OCI-LY7 (cell line): ENCODE data around the gene RELCH. TPM values are rescaled to one million over a fixed set of nuclear protein-coding genes. Genes with fewer than 3 reads are reported as not detected.

Source experiments
- BruUV-seq: library from RNA; stranded (reverse); fragments of 400-500 nt; replicated peaks from 2 replicates; lab custom pipeline; 2021; lab: Mats Ljungman, UMichigan
- CTCF ChIA-PET: fragments of 300-600 bp; sonication (Branson Sonifier 250); formaldehyde crosslinking; loops from one replicate; lab custom pipeline; 2022; ENCODE audit warnings: antibody characterized with exemption; ENCODE audit not compliant: unreplicated experiment; lab: Charles Lee
- POLR2A ChIA-PET: fragments of 300-600 bp; sonication (Branson Sonifier 250); formaldehyde crosslinking; loops from one replicate; lab custom pipeline; 2022; ENCODE audit warnings: antibody characterized with exemption; lab: Charles Lee
- DNase-seq: peaks from one replicate; pipeline ENCODE4 v3.0.0-alpha.2; 2015; ENCODE audit warnings: low spot score
- H2AFZ ChIP-seq: fragments of 200-600 bp; sonication (generic), shearing (Covaris generic); 2 replicates; pipeline ENCODE4 v1.6.1; 2014; ENCODE audit warnings: mild to moderate bottlenecking, antibody characterized with exemption, low read length, moderate library complexity
- H3K27ac ChIP-seq: fragments of 200-600 bp; sonication (generic); 2 replicates; pipeline ENCODE4 v1.5.1; 2014; ENCODE audit warnings: mixed run types, low read depth, mild to moderate bottlenecking, moderate library complexity, low read length, inconsistent platforms; ENCODE audit not compliant: poor library complexity, severe bottlenecking
- H3K36me3 ChIP-seq: fragments of 200-600 bp; sonication (generic); 2 replicates; pipeline ENCODE4 v1.6.1; 2014; ENCODE audit warnings: mild to moderate bottlenecking, antibody characterized with exemption, low read length, moderate library complexity, mixed read lengths; ENCODE audit not compliant: insufficient read depth
- H3K4me1 ChIP-seq: fragments of 200-600 bp; sonication (generic); 2 replicates; pipeline ENCODE4 v1.5.1; 2014; ENCODE audit warnings: mild to moderate bottlenecking, low read length; ENCODE audit not compliant: insufficient read depth, poor library complexity, severe bottlenecking
- H3K4me2 ChIP-seq: fragments of 200-600 bp; sonication (generic); 2 replicates; pipeline ENCODE4 v1.6.1; 2014; ENCODE audit warnings: mild to moderate bottlenecking, low read length
- H3K4me3 ChIP-seq: fragments of 200-600 bp; sonication (generic); 2 replicates; pipeline ENCODE4 v1.5.1; 2014; ENCODE audit warnings: mild to moderate bottlenecking, low read depth, low read length; ENCODE audit not compliant: poor library complexity, severe bottlenecking
- H3K79me2 ChIP-seq: fragments of 200-600 bp; sonication (generic); 2 replicates; pipeline ENCODE4 v1.6.1; 2016; ENCODE audit warnings: low read depth, mild to moderate bottlenecking, low read length, moderate library complexity, mixed read lengths; ENCODE audit not compliant: insufficient read depth
- H3K9me2 ChIP-seq: fragments of 200-600 bp; sonication (generic); 2 replicates; pipeline ENCODE4 v1.6.1; 2016; ENCODE audit warnings: mild to moderate bottlenecking, low read length, mixed read lengths; ENCODE audit not compliant: insufficient read depth
- H3K9me3 ChIP-seq: fragments of 200-600 bp; sonication (generic); 2 replicates; pipeline ENCODE4 v1.6.1; 2014; ENCODE audit warnings: mild to moderate bottlenecking, mixed run types, low read length, mixed read lengths
- H4K20me1 ChIP-seq: fragments of 200-600 bp; sonication (generic); 2 replicates; pipeline ENCODE4 v1.6.1; 2014; ENCODE audit warnings: mild to moderate bottlenecking, antibody characterized with exemption, low read length, moderate library complexity, mixed read lengths; ENCODE audit not compliant: insufficient read depth
- EZH2phosphoT487 ChIP-seq: fragments of 200-600 bp; sonication (generic); IDR thresholded peaks from 2 replicates; pipeline ENCODE4 v1.6.1; 2018; ENCODE audit warnings: low read depth, borderline replicate concordance, mild to moderate bottlenecking, mixed run types, antibody characterized with exemption, low read length, moderate library complexity, mixed read lengths
- intact Hi-C: fragments of 100-400 bp; cut with micrococcal nuclease; formaldehyde crosslinking; loops from one replicate; pipeline ENCODE4 v1.10.0; 2022; ENCODE audit not compliant: unreplicated experiment
- total RNA-seq, 2 experiments: library from RNA; depleted of rRNA in 1 of 2; stranded (reverse); fragments of >200 nt in 1 of 2; shearing (Covaris generic) in 1 of 2; gene quantifications; 2 replicates each; pipeline ENCODE4 v1.2.3, GENCODE V29; 2014 to 2022
- TF ChIP-seq, protein P1 (sequence below): fragments of 200-600 bp; sonication (generic); conservative IDR thresholded peaks from 2 replicates; pipeline ENCODE4 v1.5.1; 2014; ENCODE audit warnings: mild to moderate bottlenecking, antibody characterized with exemption, low read length, moderate library complexity, mixed read lengths

RELCH gene
- total RNA-seq, 2 experiments from 2014 or later: 21.2 to 23.1 TPM

DNA sequence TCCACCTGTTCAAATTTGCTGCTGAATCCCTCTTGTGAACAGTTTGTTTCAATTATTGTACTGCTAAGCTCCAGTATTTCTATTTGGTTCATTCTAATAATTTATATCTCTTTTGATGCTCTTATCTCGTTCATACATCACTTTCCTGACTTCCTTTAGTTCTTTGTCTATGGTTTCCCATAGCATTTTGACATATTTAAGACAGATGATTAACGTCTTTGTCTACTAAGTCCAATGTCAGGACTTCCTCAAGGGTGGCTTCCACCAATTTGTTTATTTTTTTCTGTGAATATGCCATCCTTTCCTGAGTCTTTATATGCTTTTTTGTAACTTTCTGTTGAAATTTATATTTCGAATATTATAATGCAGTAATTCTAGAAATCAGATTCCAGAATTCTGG is 9.8 kb upstream of the RELCH start:
- POLR2A ChIA-PET: interaction anchor here (0.8 kb wide), 1 partner anchor 23 kb away, joined by 3 read pairs; no protein-coding TSS in a partner anchor
- TF ChIP-seq, protein P1, sequence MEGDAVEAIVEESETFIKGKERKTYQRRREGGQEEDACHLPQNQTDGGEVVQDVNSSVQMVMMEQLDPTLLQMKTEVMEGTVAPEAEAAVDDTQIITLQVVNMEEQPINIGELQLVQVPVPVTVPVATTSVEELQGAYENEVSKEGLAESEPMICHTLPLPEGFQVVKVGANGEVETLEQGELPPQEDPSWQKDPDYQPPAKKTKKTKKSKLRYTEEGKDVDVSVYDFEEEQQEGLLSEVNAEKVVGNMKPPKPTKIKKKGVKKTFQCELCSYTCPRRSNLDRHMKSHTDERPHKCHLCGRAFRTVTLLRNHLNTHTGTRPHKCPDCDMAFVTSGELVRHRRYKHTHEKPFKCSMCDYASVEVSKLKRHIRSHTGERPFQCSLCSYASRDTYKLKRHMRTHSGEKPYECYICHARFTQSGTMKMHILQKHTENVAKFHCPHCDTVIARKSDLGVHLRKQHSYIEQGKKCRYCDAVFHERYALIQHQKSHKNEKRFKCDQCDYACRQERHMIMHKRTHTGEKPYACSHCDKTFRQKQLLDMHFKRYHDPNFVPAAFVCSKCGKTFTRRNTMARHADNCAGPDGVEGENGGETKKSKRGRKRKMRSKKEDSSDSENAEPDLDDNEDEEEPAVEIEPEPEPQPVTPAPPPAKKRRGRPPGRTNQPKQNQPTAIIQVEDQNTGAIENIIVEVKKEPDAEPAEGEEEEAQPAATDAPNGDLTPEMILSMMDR: no peak
- TF ChIP-seq EZH2phosphoT487: no peak
- no peak for DNase-seq
- Histone ChIP-seq H3K27ac (no peak overlapping the region), H3K9me3 (no peaks in the 10 kb centered on the region), H3K9me2 (no peaks in the 10 kb centered on the region), H2AFZ (no peak overlapping the region), H4K20me1 (no peaks in the 10 kb centered on the region), H3K4me1 (peaks cover 52% of the 10 kb centered on the region), H3K4me2 (no peak overlapping the region), H3K36me3 (no peaks in the 10 kb centered on the region; the same call in 1 of the 2 replicates), H3K79me2 (peaks cover 30% of the 10 kb centered on the region; the same call in 1 of the 2 replicates), H3K4me3 (no peak overlapping the region)
- CTCF ChIA-PET: interaction anchor here (1.0 kb wide), 1 partner anchor 538 kb away, joined by 4 read pairs; the partner anchor contains the start of gene PHLPP1
- BruUV-seq: no TSS peak
- intact Hi-C loops: no loop called here

DNA sequence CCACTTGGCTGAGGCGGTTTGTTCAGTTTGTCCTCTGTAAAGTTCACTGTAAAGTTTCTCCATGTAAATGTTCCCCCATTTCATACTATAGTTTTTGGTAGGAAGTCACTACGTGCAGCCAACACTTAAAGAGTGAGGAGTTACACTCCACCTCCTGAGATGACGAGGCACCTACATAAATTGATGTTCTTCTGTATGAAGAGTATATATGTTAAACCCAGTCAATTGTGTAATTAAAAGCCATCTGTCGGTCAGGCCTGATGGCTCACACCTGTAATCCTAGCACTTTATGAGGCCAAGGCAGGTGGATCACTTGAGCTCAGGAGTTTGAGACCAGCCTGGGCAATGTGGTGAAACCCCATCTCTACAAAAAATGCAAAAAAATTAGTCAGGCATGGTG is 7.8 kb upstream of the RELCH start:
- no TSS peak for BruUV-seq
- H2AFZ ChIP-seq: peak overlapping the region; percentile 50; the same call in 1 of the 2 replicates
- H3K4me1 ChIP-seq: peaks cover 62% of the 10 kb centered on the region
- no peaks in the 10 kb centered on the region for H4K20me1 ChIP-seq
- intact Hi-C loops: no loop called here
- peak overlapping the region; percentile 91 for H3K27ac ChIP-seq
- H3K9me3 ChIP-seq: no peaks in the 10 kb centered on the region
- DNase-seq: peak; percentile 76
- POLR2A ChIA-PET: interaction anchor here (0.6 kb wide), 1 partner anchor 1588 kb away, joined by 3 read pairs; no protein-coding TSS in a partner anchor
- peak overlapping the region; percentile 63 for H3K4me2 ChIP-seq
- H3K79me2 ChIP-seq: peaks cover 40% of the 10 kb centered on the region; the same call in 1 of the 2 replicates
- peak overlapping the region; percentile 16 for H3K4me3 ChIP-seq
- CTCF ChIA-PET: no interaction called here
- H3K9me2 ChIP-seq: no peaks in the 10 kb centered on the region
- TF ChIP-seq, protein P1: no peak
- TF ChIP-seq EZH2phosphoT487: no peak
- H3K36me3 ChIP-seq: no peaks in the 10 kb centered on the region

DNA sequence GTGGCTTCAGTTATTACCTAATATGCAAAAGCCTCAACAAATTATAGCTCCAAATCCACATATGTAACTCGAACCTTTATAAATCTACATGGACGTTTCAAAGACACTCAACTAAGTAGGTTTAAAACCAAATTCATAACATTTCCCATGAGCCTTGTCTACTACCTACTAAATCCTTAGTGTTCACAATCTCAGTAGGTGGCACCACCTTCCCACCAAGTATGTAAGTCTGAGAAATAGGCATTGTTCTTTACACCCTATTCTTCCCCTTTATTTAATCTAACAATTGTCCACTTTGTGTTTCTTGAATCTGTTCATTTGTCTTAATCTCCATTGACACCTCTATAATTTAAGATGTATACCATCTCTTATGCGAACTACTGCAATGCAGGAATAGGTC is 4.8 kb upstream of the RELCH start:
- intact Hi-C loops: no loop called here

More for the DNA sequence above, 4.8 kb upstream of the RELCH start:
- Histone ChIP-seq H3K4me3 (no peak overlapping the region), H3K36me3 (no peaks in the 10 kb centered on the region), H3K9me3 (no peaks in the 10 kb centered on the region), H2AFZ (no peak overlapping the region), H3K4me2 (no peak overlapping the region), H3K79me2 (peaks cover 51% of the 10 kb centered on the region; the same call in 1 of the 2 replicates), H3K4me1 (peaks cover 75% of the 10 kb centered on the region), H3K9me2 (no peaks in the 10 kb centered on the region), H3K27ac (no peak overlapping the region), H4K20me1 (no peaks in the 10 kb centered on the region)
- POLR2A ChIA-PET: interaction anchor here (0.7 kb wide), 1 partner anchor 68 kb away, joined by 3 read pairs; no protein-coding TSS in a partner anchor
- BruUV-seq: no TSS peak
- CTCF ChIA-PET: no interaction called here
- TF ChIP-seq, protein P1: 0 out of 2 replicates have a peak, but pooled peaks have one; percentile 34
- TF ChIP-seq EZH2phosphoT487: no peak
- DNase-seq: peak; percentile 4
